ENCODE results near the gene COPS8.

DNA sequence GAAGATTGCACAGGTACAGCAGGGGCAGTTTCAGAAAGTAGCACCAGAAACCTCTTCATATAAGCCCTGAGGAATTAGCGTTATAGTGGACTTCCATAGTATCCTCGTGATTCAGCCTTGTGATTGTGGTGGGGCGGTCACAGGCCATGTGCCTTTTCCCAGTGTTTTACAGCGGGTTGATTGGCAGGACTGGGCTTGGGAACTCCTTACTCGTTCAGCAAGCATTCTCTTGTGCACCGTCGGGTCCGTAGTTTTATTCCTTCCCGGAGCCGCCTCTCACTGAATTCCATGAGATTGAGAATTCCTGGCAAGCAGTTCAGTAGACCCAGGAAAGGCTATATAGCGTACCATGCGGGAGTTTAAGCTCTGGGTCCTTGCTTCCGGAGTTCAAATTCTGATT lies 5.2 kb downstream of the COPS8 start:
- TF ChIP-seq, protein P1, sequence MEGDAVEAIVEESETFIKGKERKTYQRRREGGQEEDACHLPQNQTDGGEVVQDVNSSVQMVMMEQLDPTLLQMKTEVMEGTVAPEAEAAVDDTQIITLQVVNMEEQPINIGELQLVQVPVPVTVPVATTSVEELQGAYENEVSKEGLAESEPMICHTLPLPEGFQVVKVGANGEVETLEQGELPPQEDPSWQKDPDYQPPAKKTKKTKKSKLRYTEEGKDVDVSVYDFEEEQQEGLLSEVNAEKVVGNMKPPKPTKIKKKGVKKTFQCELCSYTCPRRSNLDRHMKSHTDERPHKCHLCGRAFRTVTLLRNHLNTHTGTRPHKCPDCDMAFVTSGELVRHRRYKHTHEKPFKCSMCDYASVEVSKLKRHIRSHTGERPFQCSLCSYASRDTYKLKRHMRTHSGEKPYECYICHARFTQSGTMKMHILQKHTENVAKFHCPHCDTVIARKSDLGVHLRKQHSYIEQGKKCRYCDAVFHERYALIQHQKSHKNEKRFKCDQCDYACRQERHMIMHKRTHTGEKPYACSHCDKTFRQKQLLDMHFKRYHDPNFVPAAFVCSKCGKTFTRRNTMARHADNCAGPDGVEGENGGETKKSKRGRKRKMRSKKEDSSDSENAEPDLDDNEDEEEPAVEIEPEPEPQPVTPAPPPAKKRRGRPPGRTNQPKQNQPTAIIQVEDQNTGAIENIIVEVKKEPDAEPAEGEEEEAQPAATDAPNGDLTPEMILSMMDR (IDR thresholded peaks at IDR 0.05): no peak
- TF ChIP-seq POLR2AphosphoS5 (IDR thresholded peaks at IDR 0.05) (no peak), POLR2A (IDR thresholded peaks at IDR 0.05) (no peak)

Measured in breast epithelium (tissue), 3 donors.